NCI-H2171 treated with DMSO at 0.1 percent for 48 hours (cell line): Measurements from ENCODE around the gene ACKR4.
"Not testable (repeated sequence)": the region's sequence is repeated elsewhere in the genome, so short reads cannot be mapped to it uniquely, and the experiment has no call there.

Experiments
- DNase-seq: peaks from one replicate; lab custom pipeline; 2025; lab: John Stamatoyannopoulos, UW

Gene ACKR4

GRCh38 chr3:132594498-132594897 is 2.6 kb upstream of the ACKR4 start:
- no peak for DNase-seq

- no peak for DNase-seq
Measured at GRCh38 chr3:132595014-132595413, 2.1 kb upstream of the ACKR4 start.

GRCh38 chr3:132596326-132596725 is 744 bp upstream of the ACKR4 start:
- no peak for DNase-seq

- no peak for DNase-seq
Measured at GRCh38 chr3:132597660-132598059, 590 bp downstream of the ACKR4 start.

- DNase-seq, result no peak
Measured at GRCh38 chr3:132598181-132598580, 1.1 kb downstream of the ACKR4 start.

- not testable (repeated sequence) for DNase-seq
Measured at GRCh38 chr3:132600614-132601013, 3.5 kb downstream of the ACKR4 start.

- DNase-seq, result no peak
Measured at GRCh38 chr3:132605374-132605792, 8.3 kb downstream of the ACKR4 start.

GRCh38 chr3:132606085-132606484 is 9.0 kb downstream of the ACKR4 start:
- DNase-seq, result no peak

GRCh38 chr3:132606620-132607019 is 9.6 kb downstream of the ACKR4 start:
- not testable (repeated sequence) for DNase-seq

- DNase-seq, result not testable (repeated sequence)
Measured at GRCh38 chr3:132615301-132615700, 18.2 kb downstream of the ACKR4 start.

GRCh38 chr3:132615881-132616280 is 18.8 kb downstream of the ACKR4 start:
- no peak for DNase-seq

- DNase-seq, result no peak
Measured at GRCh38 chr3:132616780-132617179, 19.7 kb downstream of the ACKR4 start.

- no peak for DNase-seq
Measured at GRCh38 chr3:132622148-132622547, 25.1 kb downstream of the ACKR4 start.

- no peak for DNase-seq
Measured at GRCh38 chr3:132622761-132623160, 25.7 kb downstream of the ACKR4 start.

GRCh38 chr3:132623646-132624045 is 26.6 kb downstream of the ACKR4 start:
- DNase-seq, result no peak

- no peak for DNase-seq
Measured at GRCh38 chr3:132624790-132625189, 27.7 kb downstream of the ACKR4 start.

- DNase-seq, result no peak
Measured at GRCh38 chr3:132625613-132626012, 28.5 kb downstream of the ACKR4 start.

GRCh38 chr3:132626955-132627354 is 29.9 kb downstream of the ACKR4 start:
- no peak for DNase-seq

GRCh38 chr3:132628157-132628556 is 31.1 kb downstream of the ACKR4 start:
- no peak for DNase-seq

GRCh38 chr3:132629928-132630327 is 32.9 kb downstream of the ACKR4 start:
- no peak for DNase-seq

GRCh38 chr3:132630612-132631011 is 33.5 kb downstream of the ACKR4 start:
- DNase-seq, result no peak

GRCh38 chr3:132635052-132635451 is 38.0 kb downstream of the ACKR4 start:
- no peak for DNase-seq

- DNase-seq, result no peak
Measured at GRCh38 chr3:132637590-132637989, 40.5 kb downstream of the ACKR4 start.

GRCh38 chr3:132638706-132639105 is 41.6 kb downstream of the ACKR4 start:
- DNase-seq, result no peak

- DNase-seq, result not testable (repeated sequence)
Measured at GRCh38 chr3:132641427-132641826, 44.4 kb downstream of the ACKR4 start.
